ENCODE data around the gene GPX6.

The GPX6 gene, protein sequence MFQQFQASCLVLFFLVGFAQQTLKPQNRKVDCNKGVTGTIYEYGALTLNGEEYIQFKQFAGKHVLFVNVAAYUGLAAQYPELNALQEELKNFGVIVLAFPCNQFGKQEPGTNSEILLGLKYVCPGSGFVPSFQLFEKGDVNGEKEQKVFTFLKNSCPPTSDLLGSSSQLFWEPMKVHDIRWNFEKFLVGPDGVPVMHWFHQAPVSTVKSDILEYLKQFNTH

DNA sequence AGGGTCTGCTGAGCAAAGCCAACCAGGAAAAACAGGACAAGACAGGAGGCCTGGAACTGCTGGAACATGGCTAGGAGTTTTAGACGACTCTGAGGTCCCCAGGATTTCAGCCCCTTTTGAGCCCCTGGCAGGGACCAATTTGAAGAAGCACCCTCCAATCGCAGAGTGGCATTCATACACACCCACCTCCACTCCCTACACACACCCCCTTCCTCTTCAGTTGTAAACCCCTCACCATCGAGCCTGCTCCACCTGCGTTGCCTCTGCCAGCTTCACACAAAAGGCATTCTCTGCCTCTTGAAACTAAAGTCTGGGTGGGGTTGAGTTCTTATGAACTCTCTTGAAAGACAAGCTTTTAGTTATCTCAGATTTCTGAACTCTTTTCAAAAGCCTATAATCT, at the start of gene GPX6:
TSS of gene GPX6 (minus strand) at position 118 of the 400 bp plus-strand sequence. CDS start at position 68, 50 bp downstream.
- TF ChIP-seq, protein P1, sequence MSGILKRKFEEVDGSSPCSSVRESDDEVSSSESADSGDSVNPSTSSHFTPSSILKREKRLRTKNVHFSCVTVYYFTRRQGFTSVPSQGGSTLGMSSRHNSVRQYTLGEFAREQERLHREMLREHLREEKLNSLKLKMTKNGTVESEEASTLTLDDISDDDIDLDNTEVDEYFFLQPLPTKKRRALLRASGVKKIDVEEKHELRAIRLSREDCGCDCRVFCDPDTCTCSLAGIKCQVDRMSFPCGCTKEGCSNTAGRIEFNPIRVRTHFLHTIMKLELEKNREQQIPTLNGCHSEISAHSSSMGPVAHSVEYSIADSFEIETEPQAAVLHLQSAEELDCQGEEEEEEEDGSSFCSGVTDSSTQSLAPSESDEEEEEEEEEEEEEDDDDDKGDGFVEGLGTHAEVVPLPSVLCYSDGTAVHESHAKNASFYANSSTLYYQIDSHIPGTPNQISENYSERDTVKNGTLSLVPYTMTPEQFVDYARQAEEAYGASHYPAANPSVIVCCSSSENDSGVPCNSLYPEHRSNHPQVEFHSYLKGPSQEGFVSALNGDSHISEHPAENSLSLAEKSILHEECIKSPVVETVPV (CRISPR knock-in tag; IDR thresholded peaks at IDR 0.05): no peak
- TF ChIP-seq ISL1 (CRISPR knock-in tag; IDR thresholded peaks at IDR 0.05) (no peak), PPARA (CRISPR knock-in tag; IDR thresholded peaks at IDR 0.05; ENCODE audit: borderline replicate concordance) (no peak), TOX (CRISPR knock-in tag; IDR thresholded peaks at IDR 0.05; ENCODE audit: borderline replicate concordance) (no peak), TCF4 (CRISPR knock-in tag; IDR thresholded peaks at IDR 0.05; ENCODE audit: borderline replicate concordance) (no peak), ZC3H10 (CRISPR knock-in tag; IDR thresholded peaks at IDR 0.05) (no peak), ZFP3 (CRISPR knock-in tag; IDR thresholded peaks at IDR 0.05) (no peak), ZNF565 (CRISPR knock-in tag; conservative IDR thresholded peaks at IDR 0.05; ENCODE audit: low read depth) (no peak), ZFP30 (CRISPR knock-in tag; IDR thresholded peaks at IDR 0.05) (no peak), RARB (CRISPR knock-in tag; IDR thresholded peaks at IDR 0.05) (no peak), OSR1 (CRISPR knock-in tag; IDR thresholded peaks at IDR 0.05) (no peak)
- TF ChIP-seq, protein P2, sequence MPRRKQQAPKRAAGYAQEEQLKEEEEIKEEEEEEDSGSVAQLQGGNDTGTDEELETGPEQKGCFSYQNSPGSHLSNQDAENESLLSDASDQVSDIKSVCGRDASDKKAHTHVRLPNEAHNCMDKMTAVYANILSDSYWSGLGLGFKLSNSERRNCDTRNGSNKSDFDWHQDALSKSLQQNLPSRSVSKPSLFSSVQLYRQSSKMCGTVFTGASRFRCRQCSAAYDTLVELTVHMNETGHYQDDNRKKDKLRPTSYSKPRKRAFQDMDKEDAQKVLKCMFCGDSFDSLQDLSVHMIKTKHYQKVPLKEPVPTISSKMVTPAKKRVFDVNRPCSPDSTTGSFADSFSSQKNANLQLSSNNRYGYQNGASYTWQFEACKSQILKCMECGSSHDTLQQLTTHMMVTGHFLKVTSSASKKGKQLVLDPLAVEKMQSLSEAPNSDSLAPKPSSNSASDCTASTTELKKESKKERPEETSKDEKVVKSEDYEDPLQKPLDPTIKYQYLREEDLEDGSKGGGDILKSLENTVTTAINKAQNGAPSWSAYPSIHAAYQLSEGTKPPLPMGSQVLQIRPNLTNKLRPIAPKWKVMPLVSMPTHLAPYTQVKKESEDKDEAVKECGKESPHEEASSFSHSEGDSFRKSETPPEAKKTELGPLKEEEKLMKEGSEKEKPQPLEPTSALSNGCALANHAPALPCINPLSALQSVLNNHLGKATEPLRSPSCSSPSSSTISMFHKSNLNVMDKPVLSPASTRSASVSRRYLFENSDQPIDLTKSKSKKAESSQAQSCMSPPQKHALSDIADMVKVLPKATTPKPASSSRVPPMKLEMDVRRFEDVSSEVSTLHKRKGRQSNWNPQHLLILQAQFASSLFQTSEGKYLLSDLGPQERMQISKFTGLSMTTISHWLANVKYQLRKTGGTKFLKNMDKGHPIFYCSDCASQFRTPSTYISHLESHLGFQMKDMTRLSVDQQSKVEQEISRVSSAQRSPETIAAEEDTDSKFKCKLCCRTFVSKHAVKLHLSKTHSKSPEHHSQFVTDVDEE (CRISPR knock-in tag; IDR thresholded peaks at IDR 0.05): no peak
- TF ChIP-seq, protein P3, sequence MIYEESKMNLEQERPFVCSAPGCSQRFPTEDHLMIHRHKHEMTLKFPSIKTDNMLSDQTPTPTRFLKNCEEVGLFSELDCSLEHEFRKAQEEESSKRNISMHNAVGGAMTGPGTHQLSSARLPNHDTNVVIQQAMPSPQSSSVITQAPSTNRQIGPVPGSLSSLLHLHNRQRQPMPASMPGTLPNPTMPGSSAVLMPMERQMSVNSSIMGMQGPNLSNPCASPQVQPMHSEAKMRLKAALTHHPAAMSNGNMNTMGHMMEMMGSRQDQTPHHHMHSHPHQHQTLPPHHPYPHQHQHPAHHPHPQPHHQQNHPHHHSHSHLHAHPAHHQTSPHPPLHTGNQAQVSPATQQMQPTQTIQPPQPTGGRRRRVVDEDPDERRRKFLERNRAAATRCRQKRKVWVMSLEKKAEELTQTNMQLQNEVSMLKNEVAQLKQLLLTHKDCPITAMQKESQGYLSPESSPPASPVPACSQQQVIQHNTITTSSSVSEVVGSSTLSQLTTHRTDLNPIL (CRISPR knock-in tag; IDR thresholded peaks at IDR 0.05; ENCODE audit: low read depth): no peak
- TF ChIP-seq, protein P4, sequence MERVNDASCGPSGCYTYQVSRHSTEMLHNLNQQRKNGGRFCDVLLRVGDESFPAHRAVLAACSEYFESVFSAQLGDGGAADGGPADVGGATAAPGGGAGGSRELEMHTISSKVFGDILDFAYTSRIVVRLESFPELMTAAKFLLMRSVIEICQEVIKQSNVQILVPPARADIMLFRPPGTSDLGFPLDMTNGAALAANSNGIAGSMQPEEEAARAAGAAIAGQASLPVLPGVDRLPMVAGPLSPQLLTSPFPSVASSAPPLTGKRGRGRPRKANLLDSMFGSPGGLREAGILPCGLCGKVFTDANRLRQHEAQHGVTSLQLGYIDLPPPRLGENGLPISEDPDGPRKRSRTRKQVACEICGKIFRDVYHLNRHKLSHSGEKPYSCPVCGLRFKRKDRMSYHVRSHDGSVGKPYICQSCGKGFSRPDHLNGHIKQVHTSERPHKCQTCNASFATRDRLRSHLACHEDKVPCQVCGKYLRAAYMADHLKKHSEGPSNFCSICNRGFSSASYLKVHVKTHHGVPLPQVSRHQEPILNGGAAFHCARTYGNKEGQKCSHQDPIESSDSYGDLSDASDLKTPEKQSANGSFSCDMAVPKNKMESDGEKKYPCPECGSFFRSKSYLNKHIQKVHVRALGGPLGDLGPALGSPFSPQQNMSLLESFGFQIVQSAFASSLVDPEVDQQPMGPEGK (CRISPR knock-in tag; IDR thresholded peaks at IDR 0.05; ENCODE audit: borderline replicate concordance): no peak
- no peak for ATAC-seq

DNA sequence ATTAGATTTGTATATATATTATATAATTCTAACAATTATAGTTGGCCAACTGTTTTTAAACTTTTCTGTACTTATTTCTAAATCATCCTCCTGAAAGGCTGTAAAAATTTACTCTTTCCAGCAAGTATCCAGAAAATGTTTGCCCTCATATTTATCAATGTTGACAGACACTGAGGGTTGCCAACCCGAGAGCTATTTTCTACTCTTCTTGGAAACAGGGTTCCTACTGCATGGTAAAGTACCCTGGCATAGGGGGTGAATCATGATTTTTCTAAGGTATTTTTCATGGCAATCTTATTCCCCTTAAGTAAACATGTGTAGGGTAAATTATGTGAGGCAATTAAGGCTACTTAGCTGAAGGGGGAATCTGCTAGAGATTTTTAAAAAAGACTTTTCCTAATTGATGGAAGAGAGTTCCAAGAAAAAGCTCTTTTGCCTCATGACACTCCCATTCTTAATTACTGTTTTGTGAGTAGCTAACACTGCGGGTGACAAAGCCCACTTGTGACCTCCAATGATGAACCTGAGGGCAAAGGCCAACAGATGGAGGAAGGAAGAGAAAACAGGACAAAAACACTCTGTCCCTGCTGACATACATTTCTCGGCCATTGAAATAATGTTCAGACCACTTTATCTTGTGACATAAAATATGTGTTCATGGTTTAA, 48.0 kb upstream of the GPX6 start:
- TF ChIP-seq ZNF565 (CRISPR knock-in tag; conservative IDR thresholded peaks at IDR 0.05; ENCODE audit: low read depth): no peak
- no peak for TF ChIP-seq SNAI2 (CRISPR knock-in tag; IDR thresholded peaks at IDR 0.05)
- TF ChIP-seq RARB (CRISPR knock-in tag; IDR thresholded peaks at IDR 0.05): no peak
- TF ChIP-seq, protein P2 (CRISPR knock-in tag; IDR thresholded peaks at IDR 0.05): no peak
- no peak for TF ChIP-seq ARNTL (CRISPR knock-in tag; IDR thresholded peaks at IDR 0.05; ENCODE audit: borderline replicate concordance, low read depth)
- TF ChIP-seq, protein P1 (CRISPR knock-in tag; IDR thresholded peaks at IDR 0.05): no peak
- TF ChIP-seq, protein P4 (CRISPR knock-in tag; IDR thresholded peaks at IDR 0.05; ENCODE audit: borderline replicate concordance): no peak
- TF ChIP-seq ISL1 (CRISPR knock-in tag; IDR thresholded peaks at IDR 0.05): no peak
- TF ChIP-seq PPARA (CRISPR knock-in tag; IDR thresholded peaks at IDR 0.05; ENCODE audit: borderline replicate concordance): no peak
- TF ChIP-seq ZC3H10 (CRISPR knock-in tag; IDR thresholded peaks at IDR 0.05): no peak
- ATAC-seq: no peak
